Activated naive CD4-positive, alpha-beta T cell treated with anti-CD3 and anti-CD28 coated beads for 36 hours (primary cell): ENCODE results near the gene LAMTOR3. TPM values are rescaled to one million over a fixed set of nuclear protein-coding genes. Genes with fewer than 3 reads are reported as not detected.

ENCODE experiments used
- CTCF ChIA-PET: fragments of 350-600 bp; sonication (Branson Sonifier 250); formaldehyde crosslinking; loops from one replicate; lab custom pipeline; 2021; ENCODE audit warnings: antibody characterized with exemption; lab: Charles Lee
- DNase-seq: peaks from one replicate; pipeline ENCODE4 v3.0.0-alpha.2; 2020
- H3K27ac Mint-ChIP-seq: one replicate; pipeline ENCODE4 v1.8.0; 2021; ENCODE audit warnings: mild to moderate bottlenecking, mixed read lengths
- H3K27me3 Mint-ChIP-seq: one replicate; pipeline ENCODE4 v1.8.0; 2021; ENCODE audit warnings: low read depth, mixed read lengths
- H3K36me3 Mint-ChIP-seq: one replicate; pipeline ENCODE4 v1.8.0; 2021; ENCODE audit warnings: low read depth, mixed read lengths
- H3K4me1 Mint-ChIP-seq: one replicate; pipeline ENCODE4 v1.8.0; 2021; ENCODE audit warnings: low read depth, mixed read lengths
- H3K4me3 Mint-ChIP-seq: one replicate; pipeline ENCODE4 v1.8.0; 2021; ENCODE audit warnings: mild to moderate bottlenecking, moderate library complexity, mixed read lengths
- H3K9me3 Mint-ChIP-seq: one replicate; pipeline ENCODE4 v1.8.0; 2021; ENCODE audit warnings: mixed read lengths
- intact Hi-C: fragments of 100-400 bp; cut with micrococcal nuclease; formaldehyde crosslinking; loops from one replicate; pipeline ENCODE4 v1.15.1; 2023
- total RNA-seq, 2 experiments: library from RNA; stranded (reverse); gene quantifications; one replicate each; pipeline ENCODE4 v1.2.3, GENCODE V29; 2021

Gene LAMTOR3
- total RNA-seq, 2 experiments from 2014 or later = 24.9 to 26.9 TPM

DNA sequence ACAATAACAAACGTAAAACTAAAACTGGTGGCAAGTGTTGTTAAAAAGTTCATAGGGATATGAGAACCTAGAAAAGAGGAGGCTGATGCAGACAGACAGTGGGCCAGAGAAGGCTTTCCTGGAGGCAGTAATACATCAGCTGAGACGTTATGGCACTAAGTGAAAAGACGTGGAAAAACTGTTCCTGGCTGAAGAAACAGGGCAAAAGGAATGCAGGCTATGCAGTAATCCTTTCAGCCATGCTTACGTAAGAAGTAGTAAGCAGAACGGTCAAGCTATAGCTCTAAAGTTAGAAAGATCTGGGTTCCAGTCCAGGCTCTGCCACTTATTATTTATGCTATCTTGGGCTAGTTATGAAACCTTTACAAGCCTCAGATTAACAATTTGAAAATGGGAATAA lies 6.4 kb downstream of the LAMTOR3 start:
- no peak for DNase-seq
- Mint-ChIP-seq H3K27me3 (no peaks in the 10 kb centered on the region), H3K9me3 (no peaks in the 10 kb centered on the region), H3K36me3 (peaks cover 5% of the 10 kb centered on the region), H3K27ac (no peak overlapping the region), H3K4me1 (peaks cover 21% of the 10 kb centered on the region), H3K4me3 (no peak overlapping the region)
- CTCF ChIA-PET = no interaction called here
- intact Hi-C loops = loop anchor here (5.0 kb wide), 1 partner anchor 166 kb away; no protein-coding TSS in a partner anchor

DNA sequence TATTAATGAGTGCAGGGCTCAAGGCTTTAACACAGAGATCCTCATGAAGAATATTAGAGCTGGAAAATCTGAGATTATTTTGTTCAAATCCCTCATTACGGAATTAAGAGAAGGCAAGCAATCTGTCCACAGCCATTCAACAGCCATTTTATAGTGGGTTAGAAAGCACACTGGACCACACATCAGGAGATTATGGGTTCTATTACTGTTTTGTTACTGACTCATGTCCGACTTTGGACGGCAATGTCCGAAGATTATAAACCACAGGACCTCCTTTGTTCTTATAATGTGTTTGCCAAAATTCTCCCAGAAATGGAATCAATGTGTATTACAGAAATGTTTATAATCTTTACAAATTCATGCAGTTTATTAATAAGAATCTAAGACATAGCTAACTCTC lies 8.1 kb downstream of the LAMTOR3 start:
- DNase-seq = no peak
- intact Hi-C loops = loop anchor here (5.0 kb wide), 1 partner anchor 164 kb away; no protein-coding TSS in a partner anchor
- peaks cover 12% of the 10 kb centered on the region for H3K4me1 Mint-ChIP-seq
- H3K27ac Mint-ChIP-seq = no peak overlapping the region
- no peak overlapping the region for H3K4me3 Mint-ChIP-seq
- peaks cover 5% of the 10 kb centered on the region for H3K36me3 Mint-ChIP-seq
- CTCF ChIA-PET = interaction anchor here (0.5 to 3.1 kb wide), 6 partner anchors 68 to 334 kb away, joined by 3 to 50 read pairs (median 4); no protein-coding TSS in a partner anchor
- no peaks in the 10 kb centered on the region for H3K27me3 Mint-ChIP-seq
- no peaks in the 10 kb centered on the region for H3K9me3 Mint-ChIP-seq

DNA sequence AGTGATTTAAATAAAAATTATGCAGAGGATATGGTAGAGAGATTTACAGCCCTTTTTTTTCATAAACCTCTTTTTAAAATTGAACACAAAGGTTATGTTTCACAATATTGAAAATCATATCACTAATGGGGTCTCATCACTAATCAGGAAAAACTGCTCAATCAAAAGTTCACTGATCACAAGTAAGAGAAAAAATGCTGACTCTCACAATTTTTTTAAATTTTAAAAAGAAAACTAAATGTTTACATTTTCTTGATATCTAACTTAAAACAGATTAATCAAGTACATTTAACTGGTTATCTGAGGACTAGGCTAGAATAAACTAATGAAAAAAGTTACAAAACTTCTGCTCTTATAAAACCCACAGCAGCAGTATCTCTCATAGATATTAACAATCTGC lies 8.5 kb downstream of the LAMTOR3 start:
- no peaks in the 10 kb centered on the region for H3K9me3 Mint-ChIP-seq
- CTCF ChIA-PET = interaction anchor here (0.5 to 3.1 kb wide), 6 partner anchors 28 to 334 kb away, joined by 3 to 50 read pairs (median 4); no protein-coding TSS in a partner anchor
- peaks cover 6% of the 10 kb centered on the region for H3K36me3 Mint-ChIP-seq
- H3K4me1 Mint-ChIP-seq = peaks cover 7% of the 10 kb centered on the region
- no peak for DNase-seq
- H3K27ac Mint-ChIP-seq = no peak overlapping the region
- no peak overlapping the region for H3K4me3 Mint-ChIP-seq
- H3K27me3 Mint-ChIP-seq = no peaks in the 10 kb centered on the region
- intact Hi-C loops = loop anchor here (1.0 to 5.0 kb wide), 5 partner anchors 63 to 322 kb away; no protein-coding TSS in a partner anchor

DNA sequence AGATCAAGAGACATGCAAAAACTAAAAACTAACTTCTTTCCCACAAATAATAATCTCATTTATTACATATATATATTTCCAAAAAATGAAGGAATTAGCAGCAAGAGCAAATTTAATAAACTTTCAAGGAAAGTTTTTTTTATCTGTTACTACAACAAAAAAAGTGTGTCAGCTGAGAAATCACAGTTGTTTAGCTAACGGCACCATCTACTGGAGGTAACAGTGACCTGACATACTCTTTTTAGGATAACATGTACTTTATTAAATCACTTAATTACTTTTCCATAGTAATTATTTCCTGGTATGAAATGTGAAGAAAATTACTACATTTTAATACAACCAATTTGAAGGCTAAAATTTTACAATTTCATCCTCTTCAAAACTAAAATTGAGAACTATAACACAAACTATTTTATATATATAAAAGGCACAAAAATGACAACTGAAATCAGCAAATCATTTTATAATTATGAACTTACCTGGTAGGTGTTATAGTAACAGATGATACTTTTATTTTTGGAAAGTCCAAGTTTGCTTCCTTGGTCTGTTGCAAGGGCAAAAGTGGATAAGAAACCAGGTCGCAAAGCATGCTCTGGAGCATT lies 9.1 kb downstream of the LAMTOR3 start:
- CTCF ChIA-PET = interaction anchor here (0.6 to 3.1 kb wide), 16 partner anchors 9 to 468 kb away, joined by 3 to 50 read pairs (median 4); partner anchors contain the start of genes DAPP1 and LAMTOR3
- H3K4me3 Mint-ChIP-seq = no peak overlapping the region
- peaks cover 6% of the 10 kb centered on the region for H3K4me1 Mint-ChIP-seq
- H3K9me3 Mint-ChIP-seq = no peaks in the 10 kb centered on the region
- intact Hi-C loops = loop anchor here (1.0 to 5.0 kb wide), 5 partner anchors 64 to 322 kb away; no protein-coding TSS in a partner anchor
- no peaks in the 10 kb centered on the region for H3K27me3 Mint-ChIP-seq
- peaks cover 8% of the 10 kb centered on the region for H3K36me3 Mint-ChIP-seq
- peak; percentile 57 for DNase-seq
- no peak overlapping the region for H3K27ac Mint-ChIP-seq

DNA sequence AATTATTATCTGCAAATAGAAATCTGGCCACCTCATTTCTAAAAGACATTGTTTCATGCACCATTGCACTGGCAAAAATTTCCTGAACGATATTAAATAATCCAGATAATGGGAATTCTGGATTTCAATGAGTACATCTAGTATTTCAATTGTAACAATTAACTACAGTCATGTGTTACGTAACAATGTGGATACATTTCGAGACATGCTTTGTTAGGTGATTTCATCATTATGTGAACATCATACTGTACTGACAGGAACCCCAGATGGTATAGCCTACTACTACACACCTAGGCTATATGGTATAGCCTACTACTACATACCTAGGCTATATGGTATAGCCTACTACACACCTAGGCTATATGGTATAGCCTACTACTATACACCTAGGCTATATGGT lies 14.8 kb downstream of the LAMTOR3 start:
- H3K36me3 Mint-ChIP-seq = peaks cover 12% of the 10 kb centered on the region
- no peaks in the 10 kb centered on the region for H3K27me3 Mint-ChIP-seq
- intact Hi-C loops = no loop called here
- H3K9me3 Mint-ChIP-seq = no peaks in the 10 kb centered on the region
- CTCF ChIA-PET = interaction anchor here (1.1 kb wide), 1 partner anchor 68 kb away, joined by 7 read pairs; no protein-coding TSS in a partner anchor
- no peak overlapping the region for H3K27ac Mint-ChIP-seq
- H3K4me1 Mint-ChIP-seq = no peaks in the 10 kb centered on the region
- no peak for DNase-seq
- no peak overlapping the region for H3K4me3 Mint-ChIP-seq

DNA sequence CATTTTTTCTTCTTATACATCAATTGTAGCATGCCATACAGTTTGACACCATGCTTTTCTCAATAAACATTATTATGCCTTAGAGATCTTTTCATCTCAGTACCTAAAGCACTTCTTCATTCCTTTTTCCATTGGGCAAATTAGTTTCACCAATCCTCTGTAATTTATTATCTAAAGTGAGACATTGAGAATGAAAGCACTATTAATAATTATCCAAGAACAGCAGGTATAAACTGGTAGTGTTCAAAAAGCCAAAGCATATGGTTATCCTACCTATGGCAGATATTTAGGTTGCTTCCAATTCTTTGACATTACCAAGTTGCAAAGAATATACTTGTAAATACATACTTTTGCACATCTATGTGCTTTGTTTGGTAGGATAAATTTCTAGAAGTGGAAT lies 15.6 kb downstream of the LAMTOR3 start:
- H3K4me1 Mint-ChIP-seq = no peaks in the 10 kb centered on the region
- CTCF ChIA-PET = no interaction called here
- no peak for DNase-seq
- H3K27me3 Mint-ChIP-seq = no peaks in the 10 kb centered on the region
- no peak overlapping the region for H3K4me3 Mint-ChIP-seq
- intact Hi-C loops = no loop called here
- H3K9me3 Mint-ChIP-seq = no peaks in the 10 kb centered on the region
- no peak overlapping the region for H3K27ac Mint-ChIP-seq
- peaks cover 9% of the 10 kb centered on the region for H3K36me3 Mint-ChIP-seq

DNA sequence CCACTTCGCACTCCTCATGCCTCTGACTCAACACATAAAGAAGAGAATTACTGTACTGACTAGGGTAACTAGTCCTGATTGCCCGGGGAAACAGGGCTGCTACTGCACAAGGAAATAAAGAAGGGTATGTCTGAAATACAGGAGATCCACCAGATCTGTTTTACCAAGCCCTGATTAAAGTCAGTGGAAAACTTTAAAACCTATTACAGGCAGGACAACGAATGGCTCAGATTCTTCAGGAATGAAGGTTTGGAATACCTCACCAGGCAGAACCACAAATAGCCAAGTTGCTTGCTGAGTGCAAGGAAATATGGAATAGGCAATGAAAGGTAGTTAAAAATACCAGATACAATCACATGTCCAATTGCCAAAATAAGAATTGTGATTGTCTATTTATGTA lies 17.3 kb downstream of the LAMTOR3 start:
- DNase-seq = no peak
- Mint-ChIP-seq H3K4me1 (no peaks in the 10 kb centered on the region), H3K27me3 (no peaks in the 10 kb centered on the region), H3K36me3 (peaks cover 15% of the 10 kb centered on the region), H3K27ac (no peak overlapping the region), H3K9me3 (no peaks in the 10 kb centered on the region), H3K4me3 (no peak overlapping the region)
- CTCF ChIA-PET = no interaction called here
- intact Hi-C loops = no loop called here

DNA sequence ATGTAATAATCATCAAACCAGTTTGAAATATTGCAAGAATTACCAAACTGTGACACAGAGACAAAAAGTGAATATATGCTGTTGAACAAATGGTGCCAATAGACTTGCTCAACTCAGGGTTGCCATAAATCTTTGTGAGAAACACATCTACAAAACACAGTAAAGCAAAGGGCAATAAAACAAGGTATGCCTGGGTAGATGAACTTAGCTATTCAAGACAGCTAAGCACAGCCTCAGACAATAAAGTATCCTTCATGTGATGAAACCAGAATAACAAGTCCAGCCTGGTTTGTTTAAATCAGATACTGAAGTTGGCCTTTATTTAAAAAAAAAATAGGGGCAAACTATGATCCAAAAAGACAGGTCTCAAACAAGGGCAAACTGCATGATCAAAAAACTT lies 19.2 kb downstream of the LAMTOR3 start:
- H3K4me1 Mint-ChIP-seq = no peaks in the 10 kb centered on the region

DNA sequence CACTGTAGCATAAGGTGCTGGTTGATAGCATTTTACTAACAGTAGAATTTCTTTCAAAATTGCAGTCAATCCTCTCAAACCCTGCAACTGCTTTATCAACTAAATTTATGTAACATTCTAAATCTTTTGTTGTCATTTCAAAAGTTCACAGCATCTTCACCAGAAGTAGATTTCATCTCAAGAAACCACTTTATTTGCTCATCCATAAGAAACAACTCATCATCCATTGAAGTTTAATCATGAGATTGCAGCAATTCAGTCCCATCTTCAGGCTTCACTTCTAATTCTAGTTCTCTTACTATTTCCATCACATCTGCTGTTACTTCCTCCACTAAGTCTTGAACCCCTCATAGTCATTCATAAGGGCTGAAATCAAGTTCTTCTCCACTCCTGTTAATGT lies 21.7 kb downstream of the LAMTOR3 start:
- H3K4me1 Mint-ChIP-seq = peaks cover 5% of the 10 kb centered on the region
- H3K36me3 Mint-ChIP-seq = peaks cover 14% of the 10 kb centered on the region
- no peak for DNase-seq
- no peaks in the 10 kb centered on the region for H3K9me3 Mint-ChIP-seq
- H3K27me3 Mint-ChIP-seq = no peaks in the 10 kb centered on the region
- intact Hi-C loops = no loop called here
- CTCF ChIA-PET = interaction anchor here (0.6 kb wide), 2 partner anchors 46 to 350 kb away, joined by 3 read pairs; no protein-coding TSS in a partner anchor
- H3K27ac Mint-ChIP-seq = no peak overlapping the region
- H3K4me3 Mint-ChIP-seq = no peak overlapping the region

More for the DNA sequence above, 19.2 kb downstream of the LAMTOR3 start:
- CTCF ChIA-PET = interaction anchor here (0.6 to 1.6 kb wide), 3 partner anchors 10 to 817 kb away, joined by 3 to 5 read pairs (median 4); no protein-coding TSS in a partner anchor
- Mint-ChIP-seq H3K4me3 (no peak overlapping the region), H3K9me3 (no peaks in the 10 kb centered on the region), H3K36me3 (peaks cover 11% of the 10 kb centered on the region), H3K27ac (no peak overlapping the region), H3K27me3 (no peaks in the 10 kb centered on the region)
- no peak for DNase-seq
- intact Hi-C loops = no loop called here

DNA sequence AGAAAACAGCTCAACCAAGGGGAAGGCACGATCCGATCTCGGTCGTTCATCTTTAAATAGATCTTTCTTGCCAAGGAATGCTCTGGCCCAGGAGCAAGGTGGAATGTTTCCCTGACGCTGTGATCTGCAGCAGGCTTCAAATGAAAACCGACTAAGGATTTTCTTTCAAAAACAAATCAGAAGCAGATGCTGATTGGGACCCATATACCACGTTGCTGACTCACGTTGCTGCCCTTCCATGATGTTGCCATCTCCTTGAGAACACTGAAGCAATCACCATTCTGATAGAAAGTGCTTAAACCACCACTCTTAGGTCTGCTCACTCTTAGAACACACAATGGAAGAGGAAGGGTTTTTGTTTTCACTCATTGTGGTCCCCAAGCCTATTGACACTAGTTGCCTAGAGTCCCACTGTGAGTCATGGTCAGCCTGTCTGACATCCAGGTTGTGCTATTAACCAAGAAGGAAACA lies 26.1 kb downstream of the LAMTOR3 start:
- Mint-ChIP-seq H3K4me1 (peaks cover 7% of the 10 kb centered on the region), H3K27ac (no peak overlapping the region), H3K4me3 (no peak overlapping the region), H3K36me3 (peaks cover 25% of the 10 kb centered on the region), H3K27me3 (no peaks in the 10 kb centered on the region), H3K9me3 (no peaks in the 10 kb centered on the region)
- intact Hi-C loops = no loop called here
- CTCF ChIA-PET = no interaction called here
- DNase-seq = no peak

DNA sequence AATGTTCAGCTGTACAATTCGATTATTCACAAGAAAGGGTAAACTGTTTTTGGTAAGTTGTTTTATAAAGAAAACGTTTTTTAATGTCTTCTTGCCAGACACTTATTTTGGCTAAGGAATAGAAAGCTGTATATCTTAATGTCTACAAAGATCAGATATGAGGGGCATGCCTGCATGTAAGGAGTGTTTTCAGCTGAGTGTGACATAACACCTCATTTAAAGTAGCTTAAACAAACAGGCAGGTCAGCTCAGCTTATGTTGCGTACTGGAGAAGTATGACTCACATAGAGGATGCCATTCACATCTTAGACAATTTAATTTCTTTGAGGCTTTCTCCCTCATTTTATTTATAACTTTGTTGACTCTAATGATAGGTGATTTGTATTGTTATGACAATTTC lies 30.4 kb downstream of the LAMTOR3 start:
- Mint-ChIP-seq H3K27me3 (no peaks in the 10 kb centered on the region), H3K9me3 (no peaks in the 10 kb centered on the region), H3K36me3 (peaks cover 28% of the 10 kb centered on the region), H3K4me3 (no peak overlapping the region), H3K4me1 (peaks cover 20% of the 10 kb centered on the region), H3K27ac (no peak overlapping the region)
- CTCF ChIA-PET = interaction anchor here (1.2 kb wide), 1 partner anchor 55 kb away, joined by 5 read pairs; no protein-coding TSS in a partner anchor
- no peak for DNase-seq
- intact Hi-C loops = no loop called here

DNA sequence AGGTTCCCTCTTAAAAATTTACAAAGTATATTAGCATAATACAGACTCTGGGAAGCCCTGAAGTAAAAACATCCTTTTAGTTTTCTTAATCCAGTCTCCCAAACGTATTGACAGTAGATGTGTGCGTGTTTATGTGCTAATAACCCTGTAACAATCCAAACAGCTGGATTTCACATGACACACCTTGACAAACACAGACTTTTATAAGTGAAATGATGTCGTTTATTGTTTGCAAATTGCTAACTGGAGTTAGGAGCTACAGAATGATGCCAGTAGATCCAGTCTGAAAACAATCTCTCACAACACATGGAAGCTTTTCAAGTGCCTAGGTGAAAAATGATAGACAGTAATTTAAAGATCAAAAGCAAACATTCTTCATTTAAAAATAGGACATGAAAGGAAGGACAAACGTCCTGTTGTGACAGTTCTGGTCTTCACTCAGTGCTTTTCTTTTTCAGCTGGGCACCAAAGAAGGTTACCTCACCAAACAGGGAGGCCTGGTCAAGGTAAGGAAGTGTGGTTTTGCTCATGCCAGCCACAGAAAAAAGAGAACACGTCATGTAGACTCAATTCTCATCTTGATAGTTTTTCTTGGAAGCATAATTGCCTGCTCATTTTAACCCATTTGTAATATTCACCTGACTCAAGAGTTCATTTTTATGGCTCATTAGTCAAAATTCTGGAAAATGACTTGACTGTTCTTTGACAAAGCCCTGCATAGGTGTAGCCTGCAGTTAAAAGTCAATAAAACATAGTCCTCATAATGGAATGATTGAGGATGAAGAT lies 32.9 kb downstream of the LAMTOR3 start:
- H3K4me3 Mint-ChIP-seq = no peak overlapping the region
- peak; percentile 33 for DNase-seq
- CTCF ChIA-PET = interaction anchor here (0.6 to 5.3 kb wide), 3 partner anchors 49 to 392 kb away, joined by 3 to 18 read pairs (median 3); no protein-coding TSS in a partner anchor
- H3K9me3 Mint-ChIP-seq = no peaks in the 10 kb centered on the region
- intact Hi-C loops = loop anchor here (1.0 to 2.0 kb wide), 2 partner anchors 9 to 15 kb away; no protein-coding TSS in a partner anchor
- no peaks in the 10 kb centered on the region for H3K27me3 Mint-ChIP-seq
- peak overlapping the region; percentile 6 for H3K27ac Mint-ChIP-seq
- H3K4me1 Mint-ChIP-seq = peaks cover 32% of the 10 kb centered on the region
- H3K36me3 Mint-ChIP-seq = peaks cover 24% of the 10 kb centered on the region
